Ishikawa (cell line): Measurements from ENCODE around the gene THSD4.

Source experiments
- CEBPB ChIP-seq: IDR thresholded peaks from 2 replicates; pipeline ENCODE4 v1.6.1; 2012
- EP300 ChIP-seq: IDR thresholded peaks from 2 replicates; pipeline ENCODE4 v1.6.1; 2012; ENCODE audit warnings: borderline replicate concordance
- NFIC ChIP-seq: IDR thresholded peaks from 2 replicates; pipeline ENCODE4 v1.6.1; 2012
- RAD21 ChIP-seq: IDR thresholded peaks from 2 replicates; pipeline ENCODE4 v1.6.1; 2012; ENCODE audit warnings: low read depth
- TAF1 ChIP-seq: IDR thresholded peaks from 2 replicates; pipeline ENCODE4 v1.6.1; 2012; ENCODE audit warnings: low read depth, mild to moderate bottlenecking
- TEAD4 ChIP-seq: IDR thresholded peaks from 2 replicates; pipeline ENCODE4 v1.6.1; 2012
- TF ChIP-seq, protein P1 (sequence below): IDR thresholded peaks from 2 replicates; pipeline ENCODE4 v1.6.1; 2012; ENCODE audit warnings: low read depth, mild to moderate bottlenecking
- TF ChIP-seq, protein P2 (sequence below): IDR thresholded peaks from 2 replicates; pipeline ENCODE4 v1.6.1; 2012

DNA sequence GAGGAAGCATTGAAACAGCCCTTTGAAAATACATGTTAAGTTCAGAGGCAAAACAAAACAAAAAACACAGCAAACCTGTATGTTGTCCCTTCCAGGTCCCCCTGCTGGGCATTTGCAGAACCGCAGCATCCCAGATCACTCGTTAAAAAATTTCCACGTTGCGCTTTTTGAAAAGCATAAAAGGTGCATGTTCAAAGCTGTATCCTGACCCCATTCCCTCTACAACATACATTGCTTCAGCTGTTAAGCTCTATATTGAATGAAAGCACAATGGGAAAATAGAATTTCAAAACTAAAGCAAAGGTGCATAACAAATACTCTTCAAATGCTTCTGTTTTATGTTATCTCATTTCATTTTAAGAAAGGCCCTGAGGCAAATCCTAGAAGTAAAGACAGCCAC lies 328.3 kb downstream of the THSD4 start:
- TF ChIP-seq CEBPB: no peak
- TF ChIP-seq, protein P1, sequence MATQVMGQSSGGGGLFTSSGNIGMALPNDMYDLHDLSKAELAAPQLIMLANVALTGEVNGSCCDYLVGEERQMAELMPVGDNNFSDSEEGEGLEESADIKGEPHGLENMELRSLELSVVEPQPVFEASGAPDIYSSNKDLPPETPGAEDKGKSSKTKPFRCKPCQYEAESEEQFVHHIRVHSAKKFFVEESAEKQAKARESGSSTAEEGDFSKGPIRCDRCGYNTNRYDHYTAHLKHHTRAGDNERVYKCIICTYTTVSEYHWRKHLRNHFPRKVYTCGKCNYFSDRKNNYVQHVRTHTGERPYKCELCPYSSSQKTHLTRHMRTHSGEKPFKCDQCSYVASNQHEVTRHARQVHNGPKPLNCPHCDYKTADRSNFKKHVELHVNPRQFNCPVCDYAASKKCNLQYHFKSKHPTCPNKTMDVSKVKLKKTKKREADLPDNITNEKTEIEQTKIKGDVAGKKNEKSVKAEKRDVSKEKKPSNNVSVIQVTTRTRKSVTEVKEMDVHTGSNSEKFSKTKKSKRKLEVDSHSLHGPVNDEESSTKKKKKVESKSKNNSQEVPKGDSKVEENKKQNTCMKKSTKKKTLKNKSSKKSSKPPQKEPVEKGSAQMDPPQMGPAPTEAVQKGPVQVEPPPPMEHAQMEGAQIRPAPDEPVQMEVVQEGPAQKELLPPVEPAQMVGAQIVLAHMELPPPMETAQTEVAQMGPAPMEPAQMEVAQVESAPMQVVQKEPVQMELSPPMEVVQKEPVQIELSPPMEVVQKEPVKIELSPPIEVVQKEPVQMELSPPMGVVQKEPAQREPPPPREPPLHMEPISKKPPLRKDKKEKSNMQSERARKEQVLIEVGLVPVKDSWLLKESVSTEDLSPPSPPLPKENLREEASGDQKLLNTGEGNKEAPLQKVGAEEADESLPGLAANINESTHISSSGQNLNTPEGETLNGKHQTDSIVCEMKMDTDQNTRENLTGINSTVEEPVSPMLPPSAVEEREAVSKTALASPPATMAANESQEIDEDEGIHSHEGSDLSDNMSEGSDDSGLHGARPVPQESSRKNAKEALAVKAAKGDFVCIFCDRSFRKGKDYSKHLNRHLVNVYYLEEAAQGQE: no peak
- no peak for TF ChIP-seq TEAD4
- TF ChIP-seq RAD21: peak; percentile 42
- TF ChIP-seq TAF1: no peak
- TF ChIP-seq NFIC: no peak
- TF ChIP-seq EP300: no peak
- TF ChIP-seq, protein P2, sequence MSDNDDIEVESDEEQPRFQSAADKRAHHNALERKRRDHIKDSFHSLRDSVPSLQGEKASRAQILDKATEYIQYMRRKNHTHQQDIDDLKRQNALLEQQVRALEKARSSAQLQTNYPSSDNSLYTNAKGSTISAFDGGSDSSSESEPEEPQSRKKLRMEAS: no peak
